Stimulated activated CD4-positive, alpha-beta T cell treated with anti-CD3 and anti-CD28 coated beads, Interleukin-15, amount 100 ng/mL, for 1 hour (primary cell): ENCODE measurements around the gene TBC1D14.

Experiments used
- DNase-seq, 2 donors: peaks; one replicate each; pipeline ENCODE4 v3.0.0-alpha.2; 2020; ENCODE audit warnings: low read depth in 1 of 2, low spot score in 1 of 2

Gene TBC1D14

GRCh38 chr4:6928081-6928480 lies 18.5 kb downstream of the TBC1D14 start:
- no peak for DNase-seq

- no peak for DNase-seq
Observed at GRCh38 chr4:6929339-6929811, 19.7 kb downstream of the TBC1D14 start.

GRCh38 chr4:6929812-6930464 lies 20.3 kb downstream of the TBC1D14 start:
- DNase-seq: no peak

GRCh38 chr4:6932475-6932874 lies 22.8 kb downstream of the TBC1D14 start:
- DNase-seq: no peak

GRCh38 chr4:6932918-6933317 lies 23.3 kb downstream of the TBC1D14 start:
- DNase-seq: no peak

- no peak for DNase-seq
Observed at GRCh38 chr4:6933691-6934430, 24.2 kb downstream of the TBC1D14 start.

GRCh38 chr4:6935965-6936364 lies 26.3 kb downstream of the TBC1D14 start:
- no peak for DNase-seq

- DNase-seq: no peak
Observed at GRCh38 chr4:6937201-6937600, 27.6 kb downstream of the TBC1D14 start.

GRCh38 chr4:6937754-6938153 lies 28.1 kb downstream of the TBC1D14 start:
- DNase-seq: no peak

GRCh38 chr4:6938237-6938636 lies 28.6 kb downstream of the TBC1D14 start:
- no peak for DNase-seq

- DNase-seq: no peak
Observed at GRCh38 chr4:6938647-6939271, 29.1 kb downstream of the TBC1D14 start.

GRCh38 chr4:6939761-6940743 lies 30.4 kb downstream of the TBC1D14 start:
- DNase-seq: no peak

- DNase-seq: no peak
Observed at GRCh38 chr4:6940744-6941137, 31.1 kb downstream of the TBC1D14 start.

- no peak for DNase-seq
Observed at GRCh38 chr4:6941796-6942195, 32.2 kb downstream of the TBC1D14 start.

GRCh38 chr4:6942238-6942800 lies 32.7 kb downstream of the TBC1D14 start:
- DNase-seq: peak in 1 of 2 donors; percentile 11

GRCh38 chr4:6943012-6943884 lies 33.6 kb downstream of the TBC1D14 start:
- DNase-seq: no peak

GRCh38 chr4:6943885-6944225 lies 34.2 kb downstream of the TBC1D14 start:
- DNase-seq: no peak

GRCh38 chr4:6944301-6945051 lies 34.9 kb downstream of the TBC1D14 start:
- no peak for DNase-seq

GRCh38 chr4:6945052-6945409 lies 35.4 kb downstream of the TBC1D14 start:
- no peak for DNase-seq
